Measurements from ENCODE around the gene NUP107. TPM values are rescaled to one million over a fixed set of nuclear protein-coding genes. Genes with fewer than 3 reads are reported as not detected.
"Not testable (repeated sequence)": the region's sequence is repeated elsewhere in the genome, so short reads cannot be mapped to it uniquely, and the experiment has no call there.

NUP107 gene
- total RNA-seq, 1 experiment from 2014 or later, result 110 TPM

- CTCF ChIA-PET, result no interaction called here
- BruUV-seq (replicated peaks), result no TSS peak
- H3K9me3 Mint-ChIP-seq (ENCODE audit: low read depth, unreplicated experiment), result no peaks in the 10 kb centered on the region
- no peaks in the 10 kb centered on the region for H3K4me1 Mint-ChIP-seq (ENCODE audit: low read depth, unreplicated experiment)
- TF ChIP-seq CTCF (IDR thresholded peaks at IDR 0.05; ENCODE audit: unreplicated experiment), result no peak
- intact Hi-C loops (cut with micrococcal nuclease; ENCODE audit: unreplicated experiment), result loop anchor here (5.0 kb wide), 1 partner anchor 314 kb away; no protein-coding TSS in a partner anchor
- H3K36me3 Mint-ChIP-seq (ENCODE audit: insufficient read depth, unreplicated experiment), result peaks cover 5% of the 10 kb centered on the region
- DNase-seq, result no peak
- no peak overlapping the region for H3K27ac Mint-ChIP-seq (ENCODE audit: unreplicated experiment)
- H3K4me3 Mint-ChIP-seq (ENCODE audit: low read depth, unreplicated experiment), result no peak overlapping the region
- H3K27me3 Mint-ChIP-seq (ENCODE audit: unreplicated experiment), result no peaks in the 10 kb centered on the region
These were observed 15.6 kb upstream of the NUP107 start for GRCh38 chr12:68671179-68671578.

GRCh38 chr12:68673788-68674187 is 13.0 kb upstream of the NUP107 start:
- Mint-ChIP-seq H3K36me3 (ENCODE audit: insufficient read depth, unreplicated experiment) (peaks cover 4% of the 10 kb centered on the region), H3K27me3 (ENCODE audit: unreplicated experiment) (no peaks in the 10 kb centered on the region), H3K4me1 (ENCODE audit: low read depth, unreplicated experiment) (no peaks in the 10 kb centered on the region), H3K27ac (ENCODE audit: unreplicated experiment) (no peak overlapping the region), H3K9me3 (ENCODE audit: low read depth, unreplicated experiment) (no peaks in the 10 kb centered on the region), H3K4me3 (ENCODE audit: low read depth, unreplicated experiment) (no peak overlapping the region)
- no peak for DNase-seq
- CTCF ChIA-PET, result no interaction called here
- no TSS peak for BruUV-seq (replicated peaks)
- intact Hi-C loops (cut with micrococcal nuclease; ENCODE audit: unreplicated experiment), result loop anchor here (5.0 kb wide), 1 partner anchor 316 kb away; no protein-coding TSS in a partner anchor
- TF ChIP-seq CTCF (IDR thresholded peaks at IDR 0.05; ENCODE audit: unreplicated experiment), result no peak

- H3K4me1 Mint-ChIP-seq (ENCODE audit: low read depth, unreplicated experiment), result no peaks in the 10 kb centered on the region
- no TSS peak for BruUV-seq (replicated peaks)
- CTCF ChIA-PET, result no interaction called here
- H3K9me3 Mint-ChIP-seq (ENCODE audit: low read depth, unreplicated experiment), result no peaks in the 10 kb centered on the region
- H3K27ac Mint-ChIP-seq (ENCODE audit: unreplicated experiment), result no peak overlapping the region
- no peaks in the 10 kb centered on the region for H3K27me3 Mint-ChIP-seq (ENCODE audit: unreplicated experiment)
- no peak for TF ChIP-seq CTCF (IDR thresholded peaks at IDR 0.05; ENCODE audit: unreplicated experiment)
- no peak overlapping the region for H3K4me3 Mint-ChIP-seq (ENCODE audit: low read depth, unreplicated experiment)
- intact Hi-C loops (cut with micrococcal nuclease; ENCODE audit: unreplicated experiment), result loop anchor here (5.0 kb wide), 1 partner anchor 317 kb away; no protein-coding TSS in a partner anchor
- H3K36me3 Mint-ChIP-seq (ENCODE audit: insufficient read depth, unreplicated experiment), result peaks cover 4% of the 10 kb centered on the region
- DNase-seq, result no peak
These were observed 12.4 kb upstream of the NUP107 start for GRCh38 chr12:68674376-68674775.

- no peaks in the 10 kb centered on the region for H3K27me3 Mint-ChIP-seq (ENCODE audit: unreplicated experiment)
- no peaks in the 10 kb centered on the region for H3K9me3 Mint-ChIP-seq (ENCODE audit: low read depth, unreplicated experiment)
- no TSS peak for BruUV-seq (replicated peaks)
- CTCF ChIA-PET, result interaction anchor here (0.6 kb wide), 1 partner anchor 92 kb away, joined by 3 read pairs; no protein-coding TSS in a partner anchor
- H3K36me3 Mint-ChIP-seq (ENCODE audit: insufficient read depth, unreplicated experiment), result peaks cover 4% of the 10 kb centered on the region
- TF ChIP-seq CTCF (IDR thresholded peaks at IDR 0.05; ENCODE audit: unreplicated experiment), result no peak
- no peaks in the 10 kb centered on the region for H3K4me1 Mint-ChIP-seq (ENCODE audit: low read depth, unreplicated experiment)
- no peak overlapping the region for H3K27ac Mint-ChIP-seq (ENCODE audit: unreplicated experiment)
- intact Hi-C loops (cut with micrococcal nuclease; ENCODE audit: unreplicated experiment), result no loop called here
- no peak overlapping the region for H3K4me3 Mint-ChIP-seq (ENCODE audit: low read depth, unreplicated experiment)
- no peak for DNase-seq
These were observed 11.5 kb upstream of the NUP107 start for GRCh38 chr12:68675101-68675842.

GRCh38 chr12:68676854-68677253 is 9.9 kb upstream of the NUP107 start:
- CTCF ChIA-PET, result interaction anchor here (0.6 to 0.8 kb wide), 3 partner anchors 30 to 1739 kb away, joined by 3 to 5 read pairs (median 4); no protein-coding TSS in a partner anchor
- H3K4me1 Mint-ChIP-seq (ENCODE audit: low read depth, unreplicated experiment); H3K36me3 Mint-ChIP-seq (ENCODE audit: insufficient read depth, unreplicated experiment): not testable (repeated sequence)

More at GRCh38 chr12:68676854-68677253, 9.9 kb upstream of the NUP107 start:
- H3K4me3 Mint-ChIP-seq (ENCODE audit: low read depth, unreplicated experiment); DNase-seq; H3K9me3 Mint-ChIP-seq (ENCODE audit: low read depth, unreplicated experiment); intact Hi-C loops (cut with micrococcal nuclease; ENCODE audit: unreplicated experiment); BruUV-seq (replicated peaks); H3K27me3 Mint-ChIP-seq (ENCODE audit: unreplicated experiment); H3K27ac Mint-ChIP-seq (ENCODE audit: unreplicated experiment): not testable (repeated sequence)
